Neural cell (in vitro differentiated cells): Measurements from ENCODE around the gene LRRC27. TPM values are rescaled to one million over a fixed set of nuclear protein-coding genes. Genes with fewer than 3 reads are reported as not detected.

Experiments
- H2AFZ ChIP-seq: fragments of 200-600, 300-800 bp; sonication (generic), shearing (Covaris generic); 2 replicates; pipeline ENCODE4 v1.6.0; 2014; ENCODE audit warnings: low read depth, mild to moderate bottlenecking, antibody characterized with exemption, low read length, moderate library complexity
- H3F3A ChIP-seq: fragments of 200-600 bp; shearing (Covaris generic); 2 replicates; pipeline ENCODE4 v1.6.1; 2016; ENCODE audit warnings: mild to moderate bottlenecking, moderate library complexity, mixed read lengths, antibody characterized with exemption, low read length; ENCODE audit not compliant: insufficient read depth, poor library complexity, severe bottlenecking
- H3K27ac ChIP-seq: fragments of 200-600, 300-800 bp; sonication (generic), shearing (Covaris generic); 2 replicates; pipeline ENCODE4 v1.5.1; 2014; ENCODE audit warnings: mild to moderate bottlenecking, low read length, moderate library complexity
- H3K27me3 ChIP-seq: fragments of 300-800, 200-600 bp; sonication (generic), shearing (Covaris generic); 2 replicates; pipeline ENCODE4 v1.6.0; 2014; ENCODE audit warnings: mild to moderate bottlenecking, low read depth, low read length, moderate library complexity; ENCODE audit not compliant: insufficient read depth
- H3K36me3 ChIP-seq: fragments of 300-800, 200-600 bp; sonication (generic), shearing (Covaris generic); 2 replicates; pipeline ENCODE4 v1.5.1; 2014; ENCODE audit warnings: mild to moderate bottlenecking, antibody characterized with exemption, low read length, moderate library complexity; ENCODE audit not compliant: insufficient read depth
- H3K4me2 ChIP-seq: fragments of 300-800, 200-600 bp; sonication (generic), shearing (Covaris generic); 2 replicates; pipeline ENCODE4 v1.6.0; 2014; ENCODE audit warnings: mild to moderate bottlenecking, low read length
- H3K4me3 ChIP-seq: fragments of 300-800, 200-600 bp; sonication (generic), shearing (Covaris generic); 2 replicates; pipeline ENCODE4 v1.5.1; 2014; ENCODE audit warnings: mild to moderate bottlenecking, low read length, moderate library complexity
- H3K79me2 ChIP-seq: fragments of 200-600 bp; shearing (Covaris generic); replicated peaks from 2 replicates; pipeline ENCODE4 v1.6.0; 2014; ENCODE audit warnings: mild to moderate bottlenecking, low read length, moderate library complexity; ENCODE audit not compliant: insufficient read depth
- H3K9ac ChIP-seq: fragments of 300-800, 200-600 bp; sonication (generic), shearing (Covaris generic); 2 replicates; pipeline ENCODE4 v1.6.1; 2016; ENCODE audit warnings: mild to moderate bottlenecking, low read length, mixed read lengths
- H3K9me2 ChIP-seq: fragments of 200-600 bp; shearing (Covaris generic); 2 replicates; pipeline ENCODE4 v1.6.1; 2016; ENCODE audit warnings: mild to moderate bottlenecking, low read length, mixed read lengths; ENCODE audit not compliant: insufficient read depth
- H3K9me3 ChIP-seq: fragments of 200-600, 300-800 bp; sonication (generic), shearing (Covaris generic); 2 replicates; pipeline ENCODE4 v1.6.1; 2016; ENCODE audit warnings: mild to moderate bottlenecking, mixed run types, low read length, moderate library complexity, mixed read lengths
- H4K20me1 ChIP-seq: fragments of 200-600 bp; shearing (Covaris generic); 2 replicates; pipeline ENCODE4 v1.6.1; 2016; ENCODE audit warnings: mild to moderate bottlenecking, mixed run types; ENCODE audit not compliant: insufficient read depth
- EP300 ChIP-seq: fragments of 450-650 bp; conservative IDR thresholded peaks from 2 replicates; pipeline ENCODE4 v1.6.1; 2014; ENCODE audit warnings: antibody characterized with exemption, mild to moderate bottlenecking, moderate library complexity; ENCODE audit not compliant: poor library complexity, severe bottlenecking
- EZH2 ChIP-seq: fragments of 200-600, 300-800 bp; shearing (Covaris generic), sonication (generic); IDR thresholded peaks from 2 replicates; pipeline ENCODE4 v1.6.1; 2014; ENCODE audit warnings: antibody characterized with exemption, low read length, borderline replicate concordance, mild to moderate bottlenecking; ENCODE audit not compliant: insufficient read depth, poor library complexity, severe bottlenecking
- MXI1 ChIP-seq: fragments of 450-650 bp; conservative IDR thresholded peaks from 2 replicates; pipeline ENCODE4 v1.6.1; 2014; ENCODE audit warnings: antibody characterized with exemption, mild to moderate bottlenecking; ENCODE audit not compliant: poor library complexity, severe bottlenecking
- POLR2AphosphoS5 ChIP-seq: IDR thresholded peaks from 2 replicates; pipeline ENCODE4 v1.6.1; 2012
- RAD21 ChIP-seq: fragments of 450-650 bp; conservative IDR thresholded peaks from 2 replicates; pipeline ENCODE4 v1.6.1; 2014; ENCODE audit warnings: antibody characterized with exemption, mild to moderate bottlenecking, moderate library complexity
- REST ChIP-seq: IDR thresholded peaks from 2 replicates; pipeline ENCODE4 v1.6.1; 2012; ENCODE audit warnings: borderline replicate concordance
- SMC3 ChIP-seq: fragments of 450-650 bp; conservative IDR thresholded peaks from 2 replicates; pipeline ENCODE4 v1.6.1; 2014; ENCODE audit warnings: antibody characterized with exemption, mild to moderate bottlenecking, moderate library complexity; ENCODE audit not compliant: poor library complexity
- TAF1 ChIP-seq: IDR thresholded peaks from 2 replicates; pipeline ENCODE4 v1.6.1; 2012; ENCODE audit warnings: low read depth
- polyA plus RNA-seq: library from polyadenylated mRNA; depleted of rRNA; stranded (reverse); fragments of >200 nt; gene quantifications from 2 replicates; pipeline ENCODE4 v1.2.3, GENCODE V29; 2014
- TF ChIP-seq, protein P1 (sequence below): fragments of 450-650 bp; IDR thresholded peaks from 2 replicates; pipeline ENCODE4 v1.5.1; 2014; ENCODE audit warnings: antibody characterized with exemption, mild to moderate bottlenecking, moderate library complexity; ENCODE audit not compliant: poor library complexity, severe bottlenecking

LRRC27 gene
- polyA plus RNA-seq, 1 donor from 2014 or later, result 26.7 TPM

- Histone ChIP-seq H3K9me3 (no peaks in the 10 kb centered on the region), H3K79me2 (no peaks in the 10 kb centered on the region), H3K27me3 (no peaks in the 10 kb centered on the region), H3K36me3 (no peaks in the 10 kb centered on the region), H3K4me2 (no peak overlapping the region), H3K9ac (no peak overlapping the region), H3K9me2 (no peaks in the 10 kb centered on the region), H3F3A (no peaks in the 10 kb centered on the region), H3K27ac (no peak overlapping the region), H2AFZ (no peak overlapping the region), H4K20me1 (no peaks in the 10 kb centered on the region), H3K4me3 (no peak overlapping the region)
- no peak for TF ChIP-seq RAD21
- no peak for TF ChIP-seq SMC3
- TF ChIP-seq EZH2, result no peak
- no peak for TF ChIP-seq MXI1
- no peak for TF ChIP-seq TAF1
- TF ChIP-seq EP300, result no peak
- TF ChIP-seq, protein P1, sequence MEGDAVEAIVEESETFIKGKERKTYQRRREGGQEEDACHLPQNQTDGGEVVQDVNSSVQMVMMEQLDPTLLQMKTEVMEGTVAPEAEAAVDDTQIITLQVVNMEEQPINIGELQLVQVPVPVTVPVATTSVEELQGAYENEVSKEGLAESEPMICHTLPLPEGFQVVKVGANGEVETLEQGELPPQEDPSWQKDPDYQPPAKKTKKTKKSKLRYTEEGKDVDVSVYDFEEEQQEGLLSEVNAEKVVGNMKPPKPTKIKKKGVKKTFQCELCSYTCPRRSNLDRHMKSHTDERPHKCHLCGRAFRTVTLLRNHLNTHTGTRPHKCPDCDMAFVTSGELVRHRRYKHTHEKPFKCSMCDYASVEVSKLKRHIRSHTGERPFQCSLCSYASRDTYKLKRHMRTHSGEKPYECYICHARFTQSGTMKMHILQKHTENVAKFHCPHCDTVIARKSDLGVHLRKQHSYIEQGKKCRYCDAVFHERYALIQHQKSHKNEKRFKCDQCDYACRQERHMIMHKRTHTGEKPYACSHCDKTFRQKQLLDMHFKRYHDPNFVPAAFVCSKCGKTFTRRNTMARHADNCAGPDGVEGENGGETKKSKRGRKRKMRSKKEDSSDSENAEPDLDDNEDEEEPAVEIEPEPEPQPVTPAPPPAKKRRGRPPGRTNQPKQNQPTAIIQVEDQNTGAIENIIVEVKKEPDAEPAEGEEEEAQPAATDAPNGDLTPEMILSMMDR, result no peak
- TF ChIP-seq POLR2AphosphoS5, result no peak
- no peak for TF ChIP-seq REST
These were observed 31.4 kb downstream of the LRRC27 start for GRCh38 chr10:132363376-132363775.

DNA sequence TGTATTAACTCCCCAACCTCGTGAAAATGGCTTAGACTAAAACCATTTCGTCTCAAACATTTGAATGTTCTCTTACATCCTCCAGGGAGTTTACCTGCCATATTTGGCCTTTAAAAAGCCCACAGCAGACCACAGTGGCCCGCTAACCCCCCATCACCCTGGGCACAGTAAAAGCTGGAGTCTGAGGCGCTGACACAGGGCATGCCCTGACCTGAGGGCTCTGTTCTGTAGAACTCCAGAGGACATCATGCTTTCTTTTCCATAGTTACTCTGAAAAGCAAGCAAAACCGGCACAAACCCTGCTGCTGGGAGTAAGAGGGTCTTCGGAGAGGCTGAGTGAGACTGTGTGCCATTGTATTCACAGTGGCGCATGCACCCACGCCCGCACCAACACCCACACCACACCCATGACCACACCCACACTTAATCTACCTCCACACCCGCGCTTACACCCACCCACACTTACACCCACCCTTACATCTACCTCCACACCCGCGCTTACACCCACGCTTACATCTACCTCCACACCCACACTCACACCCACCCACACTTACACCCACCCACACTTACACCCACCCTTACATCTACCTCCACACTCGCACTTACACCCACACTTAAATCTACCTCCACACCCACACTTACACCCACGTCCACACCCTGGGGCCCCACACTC, 32.1 kb downstream of the LRRC27 start:
- Histone ChIP-seq H3K27ac (no peak overlapping the region), H3K4me2 (no peak overlapping the region), H3K4me3 (no peak overlapping the region), H3K9ac (no peak overlapping the region), H3K9me2 (no peaks in the 10 kb centered on the region), H3K27me3 (no peaks in the 10 kb centered on the region), H2AFZ (no peak overlapping the region), H3K79me2 (no peaks in the 10 kb centered on the region), H4K20me1 (no peaks in the 10 kb centered on the region), H3K9me3 (no peaks in the 10 kb centered on the region), H3K36me3 (no peaks in the 10 kb centered on the region), H3F3A (no peaks in the 10 kb centered on the region)
- TF ChIP-seq EP300, result no peak
- TF ChIP-seq POLR2AphosphoS5, result no peak
- no peak for TF ChIP-seq TAF1
- no peak for TF ChIP-seq SMC3
- no peak for TF ChIP-seq REST
- TF ChIP-seq MXI1, result no peak
- TF ChIP-seq, protein P1, result no peak
- TF ChIP-seq RAD21, result no peak
